ENCODE results near the gene CYLD. TPM values are rescaled to one million over a fixed set of nuclear protein-coding genes. Genes with fewer than 3 reads are reported as not detected.

The CYLD gene
- total RNA-seq, 2 donors from 2014 or later: 112 to 130 TPM

- H3K27ac Mint-ChIP-seq: peak overlapping the region; percentile 86
- peaks cover 17% of the 10 kb centered on the region for H3K4me1 Mint-ChIP-seq
- peaks cover 4% of the 10 kb centered on the region for H3K9me3 Mint-ChIP-seq
- peak; percentile 35 for ATAC-seq (replicated peaks)
- no peak overlapping the region for H3K4me3 Mint-ChIP-seq
- no peaks in the 10 kb centered on the region for H3K27me3 Mint-ChIP-seq
- H3K36me3 Mint-ChIP-seq (ENCODE audit: low read depth): peaks cover 69% of the 10 kb centered on the region
Observed at GRCh38 chr16:50719401-50720337, 22.2 kb upstream of the CYLD start.

GRCh38 chr16:50721549-50722404, 20.1 kb upstream of the CYLD start:
- Mint-ChIP-seq H3K4me1 (peaks cover 17% of the 10 kb centered on the region), H3K4me3 (no peak overlapping the region), H3K27ac (peak overlapping the region; percentile 4), H3K9me3 (peaks cover 4% of the 10 kb centered on the region), H3K36me3 (ENCODE audit: low read depth) (peaks cover 71% of the 10 kb centered on the region), H3K27me3 (no peaks in the 10 kb centered on the region)
- no peak for ATAC-seq (replicated peaks)

GRCh38 chr16:50722405-50722737, 19.5 kb upstream of the CYLD start:
- peaks cover 17% of the 10 kb centered on the region for H3K4me1 Mint-ChIP-seq
- ATAC-seq (replicated peaks): no peak
- H3K9me3 Mint-ChIP-seq: peaks cover 4% of the 10 kb centered on the region
- no peaks in the 10 kb centered on the region for H3K27me3 Mint-ChIP-seq
- H3K4me3 Mint-ChIP-seq: no peak overlapping the region
- H3K27ac Mint-ChIP-seq: peak overlapping the region; percentile 39
- peaks cover 70% of the 10 kb centered on the region for H3K36me3 Mint-ChIP-seq (ENCODE audit: low read depth)

- no peak for ATAC-seq (replicated peaks)
- Mint-ChIP-seq H3K36me3 (ENCODE audit: low read depth) (peaks cover 70% of the 10 kb centered on the region), H3K27me3 (no peaks in the 10 kb centered on the region), H3K4me3 (no peak overlapping the region), H3K27ac (peak overlapping the region; percentile 39), H3K9me3 (peaks cover 4% of the 10 kb centered on the region), H3K4me1 (peaks cover 17% of the 10 kb centered on the region)
Observed at GRCh38 chr16:50722960-50723359, 18.9 kb upstream of the CYLD start.

- peaks cover 72% of the 10 kb centered on the region for H3K36me3 Mint-ChIP-seq (ENCODE audit: low read depth)
- no peak overlapping the region for H3K4me3 Mint-ChIP-seq
- H3K27me3 Mint-ChIP-seq: no peaks in the 10 kb centered on the region
- peaks cover 4% of the 10 kb centered on the region for H3K9me3 Mint-ChIP-seq
- ATAC-seq (replicated peaks): peak; percentile 90
- H3K4me1 Mint-ChIP-seq: peaks cover 14% of the 10 kb centered on the region
- peak overlapping the region; percentile 64 for H3K27ac Mint-ChIP-seq
Observed at GRCh38 chr16:50724306-50724705, 17.6 kb upstream of the CYLD start.

GRCh38 chr16:50731130-50731988, 10.5 kb upstream of the CYLD start:
- H3K4me1 Mint-ChIP-seq: peaks cover 20% of the 10 kb centered on the region
- peak overlapping the region; percentile 57 for H3K27ac Mint-ChIP-seq
- no peaks in the 10 kb centered on the region for H3K9me3 Mint-ChIP-seq
- peaks cover 67% of the 10 kb centered on the region for H3K36me3 Mint-ChIP-seq (ENCODE audit: low read depth)
- no peak overlapping the region for H3K4me3 Mint-ChIP-seq
- ATAC-seq (replicated peaks): peak; percentile 68
- no peaks in the 10 kb centered on the region for H3K27me3 Mint-ChIP-seq

- H3K9me3 Mint-ChIP-seq: no peaks in the 10 kb centered on the region
- peaks cover 60% of the 10 kb centered on the region for H3K36me3 Mint-ChIP-seq (ENCODE audit: low read depth)
- ATAC-seq (replicated peaks): no peak
- H3K27me3 Mint-ChIP-seq: no peaks in the 10 kb centered on the region
- H3K4me3 Mint-ChIP-seq: no peak overlapping the region
- peak overlapping the region; percentile 57 for H3K27ac Mint-ChIP-seq
- H3K4me1 Mint-ChIP-seq: peaks cover 29% of the 10 kb centered on the region
Observed at GRCh38 chr16:50731989-50732832, 9.7 kb upstream of the CYLD start.

GRCh38 chr16:50733468-50733867, 8.4 kb upstream of the CYLD start:
- Mint-ChIP-seq H3K4me3 (no peak overlapping the region), H3K4me1 (peaks cover 32% of the 10 kb centered on the region), H3K27ac (no peak overlapping the region), H3K27me3 (no peaks in the 10 kb centered on the region), H3K36me3 (ENCODE audit: low read depth) (peaks cover 50% of the 10 kb centered on the region), H3K9me3 (no peaks in the 10 kb centered on the region)
- no peak for ATAC-seq (replicated peaks)

- peaks cover 39% of the 10 kb centered on the region for H3K36me3 Mint-ChIP-seq (ENCODE audit: low read depth)
- H3K9me3 Mint-ChIP-seq: no peaks in the 10 kb centered on the region
- H3K4me1 Mint-ChIP-seq: peaks cover 41% of the 10 kb centered on the region
- no peaks in the 10 kb centered on the region for H3K27me3 Mint-ChIP-seq
- H3K27ac Mint-ChIP-seq: peak overlapping the region; percentile 47
- peak overlapping the region; percentile 40 for H3K4me3 Mint-ChIP-seq
- peak; percentile 69 for ATAC-seq (replicated peaks)
Observed at GRCh38 chr16:50735629-50736122, 6.2 kb upstream of the CYLD start.

GRCh38 chr16:50736448-50736847, 5.4 kb upstream of the CYLD start:
- no peaks in the 10 kb centered on the region for H3K27me3 Mint-ChIP-seq
- no peaks in the 10 kb centered on the region for H3K9me3 Mint-ChIP-seq
- H3K36me3 Mint-ChIP-seq (ENCODE audit: low read depth): peaks cover 31% of the 10 kb centered on the region
- peak overlapping the region; percentile 40 for H3K4me3 Mint-ChIP-seq
- peak; percentile 46 for ATAC-seq (replicated peaks)
- H3K4me1 Mint-ChIP-seq: peaks cover 42% of the 10 kb centered on the region
- H3K27ac Mint-ChIP-seq: peak overlapping the region; percentile 47

- Mint-ChIP-seq H3K27me3 (no peaks in the 10 kb centered on the region), H3K36me3 (ENCODE audit: low read depth) (peaks cover 21% of the 10 kb centered on the region), H3K4me1 (peaks cover 42% of the 10 kb centered on the region), H3K27ac (peak overlapping the region; percentile 19), H3K9me3 (no peaks in the 10 kb centered on the region), H3K4me3 (peak overlapping the region; percentile 40)
- ATAC-seq (replicated peaks): no peak
Observed at GRCh38 chr16:50737420-50737959, 4.4 kb upstream of the CYLD start.

GRCh38 chr16:50739031-50739430, 2.9 kb upstream of the CYLD start:
- peaks cover 46% of the 10 kb centered on the region for H3K4me1 Mint-ChIP-seq
- no peaks in the 10 kb centered on the region for H3K9me3 Mint-ChIP-seq
- no peak for ATAC-seq (replicated peaks)
- peak overlapping the region; percentile 99 for H3K4me3 Mint-ChIP-seq
- peak overlapping the region; percentile 90 for H3K27ac Mint-ChIP-seq
- H3K36me3 Mint-ChIP-seq (ENCODE audit: low read depth): peaks cover 30% of the 10 kb centered on the region
- H3K27me3 Mint-ChIP-seq: no peaks in the 10 kb centered on the region

GRCh38 chr16:50740736-50741135, 1.1 kb upstream of the CYLD start:
- peak overlapping the region; percentile 99 for H3K4me3 Mint-ChIP-seq
- no peaks in the 10 kb centered on the region for H3K9me3 Mint-ChIP-seq
- ATAC-seq (replicated peaks): no peak
- peak overlapping the region; percentile 90 for H3K27ac Mint-ChIP-seq
- H3K27me3 Mint-ChIP-seq: no peaks in the 10 kb centered on the region
- peaks cover 49% of the 10 kb centered on the region for H3K4me1 Mint-ChIP-seq
- peaks cover 45% of the 10 kb centered on the region for H3K36me3 Mint-ChIP-seq (ENCODE audit: low read depth)
